ENCODE measurements around the gene CPS1.
A peak's percentile ranks its signal among the peaks of the same experiment; 100 is the strongest.

CPS1 gene

GRCh38 chr2:210546424-210547208 lies 9.8 kb upstream of the CPS1 start:
- DNase-seq (ENCODE audit: low read depth in 2 of 2), result no peak

- no peak for DNase-seq (ENCODE audit: low read depth in 2 of 2)
Measured at GRCh38 chr2:210548031-210548430, 8.4 kb upstream of the CPS1 start.

- no peak for DNase-seq (ENCODE audit: low read depth in 2 of 2)
Measured at GRCh38 chr2:210548878-210549384, 7.5 kb upstream of the CPS1 start.

- no peak for DNase-seq (ENCODE audit: low read depth in 2 of 2)
Measured at GRCh38 chr2:210551001-210551400, 5.4 kb upstream of the CPS1 start.

- no peak for DNase-seq (ENCODE audit: low read depth in 2 of 2)
Measured at GRCh38 chr2:210553373-210553772, 3.0 kb upstream of the CPS1 start.

- DNase-seq (ENCODE audit: low read depth in 2 of 2), result no peak
Measured at GRCh38 chr2:210555555-210555954, 844 bp upstream of the CPS1 start.

GRCh38 chr2:210557721-210558120 lies 1.3 kb downstream of the CPS1 start:
- DNase-seq (ENCODE audit: low read depth in 2 of 2), result no peak

GRCh38 chr2:210558708-210559107 lies 2.3 kb downstream of the CPS1 start:
- no peak for DNase-seq (ENCODE audit: low read depth in 2 of 2)

GRCh38 chr2:210559182-210559581 lies 2.8 kb downstream of the CPS1 start:
- no peak for DNase-seq (ENCODE audit: low read depth in 2 of 2)

GRCh38 chr2:210561475-210561874 lies 5.1 kb downstream of the CPS1 start:
- DNase-seq (ENCODE audit: low read depth in 2 of 2), result no peak

GRCh38 chr2:210562091-210562490 lies 5.7 kb downstream of the CPS1 start:
- no peak for DNase-seq (ENCODE audit: low read depth in 2 of 2)

GRCh38 chr2:210562502-210563080 lies 6.2 kb downstream of the CPS1 start:
- DNase-seq (ENCODE audit: low read depth in 2 of 2), result no peak

- no peak for DNase-seq (ENCODE audit: low read depth in 2 of 2)
Measured at GRCh38 chr2:210567279-210567678, 10.9 kb downstream of the CPS1 start.

- DNase-seq (ENCODE audit: low read depth in 2 of 2), result no peak
Measured at GRCh38 chr2:210568108-210568507, 11.7 kb downstream of the CPS1 start.

GRCh38 chr2:210577263-210578071 lies 21.1 kb downstream of the CPS1 start:
- peak; percentile 3 to 13 for DNase-seq (ENCODE audit: low read depth in 2 of 2)

- DNase-seq (ENCODE audit: low read depth in 2 of 2), result no peak
Measured at GRCh38 chr2:210584834-210585233, 28.4 kb downstream of the CPS1 start.

- DNase-seq (ENCODE audit: low read depth in 2 of 2), result peak in 1 of 2 experiments; percentile 9
Measured at GRCh38 chr2:210586381-210586780, 30.0 kb downstream of the CPS1 start.

- no peak for DNase-seq (ENCODE audit: low read depth in 2 of 2)
Measured at GRCh38 chr2:210591663-210592062, 35.3 kb downstream of the CPS1 start.

- DNase-seq (ENCODE audit: low read depth in 2 of 2), result no peak
Measured at GRCh38 chr2:210592726-210593125, 36.3 kb downstream of the CPS1 start.

GRCh38 chr2:210593166-210593565 lies 36.8 kb downstream of the CPS1 start:
- DNase-seq (ENCODE audit: low read depth in 2 of 2), result no peak

- no peak for DNase-seq (ENCODE audit: low read depth in 2 of 2)
Measured at GRCh38 chr2:210598219-210598618, 41.8 kb downstream of the CPS1 start.

- DNase-seq (ENCODE audit: low read depth in 2 of 2), result no peak
Measured at GRCh38 chr2:210599476-210599875, 43.1 kb downstream of the CPS1 start.

Data from fibroblast of skin of left quadriceps (primary cell).